IMR-90 (cell line): ENCODE results near the gene ARHGEF18.

Source experiments
- CEBPB ChIP-seq: IDR thresholded peaks from 2 replicates; pipeline ENCODE4 v1.6.1; 2012; ENCODE audit warnings: low read depth, low read length, improper control_type of control experiment
- CHD1 ChIP-seq: IDR thresholded peaks from 2 replicates; pipeline ENCODE4 v1.6.1; 2012; ENCODE audit warnings: low read depth, low read length, improper control_type of control experiment
- CTCF ChIP-seq: conservative IDR thresholded peaks from 2 replicates; pipeline ENCODE4 v1.5.1; 2012; ENCODE audit warnings: mild to moderate bottlenecking, low read depth, low read length, improper control_type of control experiment
- MAFK ChIP-seq: IDR thresholded peaks from 2 replicates; pipeline ENCODE4 v1.6.1; 2012; ENCODE audit warnings: low read depth, low read length, improper control_type of control experiment
- MAZ ChIP-seq: IDR thresholded peaks from 2 replicates; pipeline ENCODE4 v1.6.1; 2012; ENCODE audit warnings: low read depth, mild to moderate bottlenecking, low read length, improper control_type of control experiment, moderate library complexity, borderline replicate concordance
- POLR2A ChIP-seq: IDR thresholded peaks from 2 replicates; pipeline ENCODE4 v1.6.1; 2012; ENCODE audit warnings: mild to moderate bottlenecking, low read depth, low read length
- RAD21 ChIP-seq: IDR thresholded peaks from 2 replicates; pipeline ENCODE4 v1.6.1; 2012; ENCODE audit warnings: low read length, improper control_type of control experiment
- RCOR1 ChIP-seq: IDR thresholded peaks from 2 replicates; pipeline ENCODE4 v1.6.1; 2012; ENCODE audit warnings: mild to moderate bottlenecking, low read length, improper control_type of control experiment; ENCODE audit not compliant: insufficient replicate concordance
- RFX5 ChIP-seq: IDR thresholded peaks from 2 replicates; pipeline ENCODE4 v1.8.0; 2012; ENCODE audit warnings: low read depth, mild to moderate bottlenecking, low read length, moderate library complexity
- SMC3 ChIP-seq: fragments of 150-350 bp; IDR thresholded peaks from 2 replicates; pipeline ENCODE4 v1.6.1; 2016; ENCODE audit warnings: low read depth, mild to moderate bottlenecking, antibody characterized with exemption, low read length, moderate library complexity
- TF ChIP-seq, protein P1 (sequence below): fragments of 150-350 bp; IDR thresholded peaks from 2 replicates; pipeline ENCODE4 v1.6.1; 2017; ENCODE audit warnings: mild to moderate bottlenecking, antibody characterized with exemption, low read length, low read depth
- TF ChIP-seq, protein P2 (sequence below): fragments of 150-350 bp; IDR thresholded peaks from 2 replicates; pipeline ENCODE4 v1.6.1; 2016; ENCODE audit warnings: low read depth, mild to moderate bottlenecking, low read length, moderate library complexity, borderline replicate concordance

DNA sequence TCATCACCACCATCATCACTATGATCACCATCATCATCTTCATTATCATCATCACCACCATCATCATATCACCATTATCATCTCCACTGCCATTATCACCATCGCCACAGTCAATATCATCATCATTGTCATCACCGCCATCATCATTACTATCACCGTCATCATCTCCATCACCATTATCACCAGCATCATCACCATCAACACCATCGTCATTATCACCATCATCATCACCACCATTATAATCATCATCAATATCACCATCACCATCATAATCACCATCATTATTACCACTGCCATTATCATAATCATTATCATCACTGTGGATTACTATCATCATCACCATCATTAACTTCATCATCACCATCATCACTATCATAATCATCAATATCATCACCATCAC lies 17.3 kb upstream of the ARHGEF18 start:
- no peak for TF ChIP-seq CTCF
- TF ChIP-seq RCOR1: no peak
- TF ChIP-seq, protein P1, sequence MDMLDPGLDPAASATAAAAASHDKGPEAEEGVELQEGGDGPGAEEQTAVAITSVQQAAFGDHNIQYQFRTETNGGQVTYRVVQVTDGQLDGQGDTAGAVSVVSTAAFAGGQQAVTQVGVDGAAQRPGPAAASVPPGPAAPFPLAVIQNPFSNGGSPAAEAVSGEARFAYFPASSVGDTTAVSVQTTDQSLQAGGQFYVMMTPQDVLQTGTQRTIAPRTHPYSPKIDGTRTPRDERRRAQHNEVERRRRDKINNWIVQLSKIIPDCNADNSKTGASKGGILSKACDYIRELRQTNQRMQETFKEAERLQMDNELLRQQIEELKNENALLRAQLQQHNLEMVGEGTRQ: no peak
- TF ChIP-seq POLR2A: no peak
- TF ChIP-seq, protein P2, sequence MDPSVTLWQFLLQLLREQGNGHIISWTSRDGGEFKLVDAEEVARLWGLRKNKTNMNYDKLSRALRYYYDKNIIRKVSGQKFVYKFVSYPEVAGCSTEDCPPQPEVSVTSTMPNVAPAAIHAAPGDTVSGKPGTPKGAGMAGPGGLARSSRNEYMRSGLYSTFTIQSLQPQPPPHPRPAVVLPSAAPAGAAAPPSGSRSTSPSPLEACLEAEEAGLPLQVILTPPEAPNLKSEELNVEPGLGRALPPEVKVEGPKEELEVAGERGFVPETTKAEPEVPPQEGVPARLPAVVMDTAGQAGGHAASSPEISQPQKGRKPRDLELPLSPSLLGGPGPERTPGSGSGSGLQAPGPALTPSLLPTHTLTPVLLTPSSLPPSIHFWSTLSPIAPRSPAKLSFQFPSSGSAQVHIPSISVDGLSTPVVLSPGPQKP: no peak
- no peak for TF ChIP-seq CHD1
- no peak for TF ChIP-seq RAD21
- TF ChIP-seq SMC3: no peak
- no peak for TF ChIP-seq RFX5
- TF ChIP-seq CEBPB: no peak
- TF ChIP-seq MAZ: no peak
- no peak for TF ChIP-seq MAFK
